Suprapubic skin (tissue), 4 donors: Measurements from ENCODE around the gene CFAP20DC. TPM values are rescaled to one million over a fixed set of nuclear protein-coding genes. Genes with fewer than 3 reads are reported as not detected.

Source experiments
- DNase-seq, 2 donors: peaks; one replicate each; pipeline ENCODE4 v3.0.0-alpha.2; 2019; ENCODE audit warnings: low spot score in 2 of 2
- H3K27ac ChIP-seq: fragments of 200-600 bp; sonication (generic); one replicate; pipeline ENCODE4 v1.5.1; 2019
- H3K27me3 ChIP-seq: fragments of 200-600 bp; sonication (generic); one replicate; pipeline ENCODE4 v1.5.1; 2019
- H3K36me3 ChIP-seq: fragments of 200-600 bp; sonication (generic); one replicate; pipeline ENCODE4 v1.5.1; 2019
- H3K4me1 ChIP-seq: fragments of 200-600 bp; sonication (generic); one replicate; pipeline ENCODE4 v1.5.1; 2019
- H3K4me3 ChIP-seq: fragments of 200-600 bp; sonication (generic); one replicate; pipeline ENCODE4 v1.5.1; 2019; ENCODE audit warnings: mild to moderate bottlenecking
- H3K9me3 ChIP-seq: fragments of 200-600 bp; sonication (generic); one replicate; pipeline ENCODE4 v1.5.1; 2019
- EP300 ChIP-seq: sonication (generic); formaldehyde crosslinking; IDR thresholded peaks from one replicate; pipeline ENCODE4 v1.6.1; 2017; ENCODE audit warnings: antibody characterized with exemption
- POLR2A ChIP-seq, 2 donors: fragments of 450-650 bp; IDR thresholded peaks; one replicate each; pipeline ENCODE4 v1.6.1; 2017; ENCODE audit warnings: antibody characterized with exemption in 2 of 2, mild to moderate bottlenecking in 2 of 2, moderate library complexity in 2 of 2
- POLR2AphosphoS5 ChIP-seq, 3 donors: sonication (generic); formaldehyde crosslinking; IDR thresholded peaks; one replicate each; pipeline ENCODE4 v1.6.1; 2017; ENCODE audit warnings: antibody characterized with exemption in 3 of 3
- WGBS: methylation state at CpG from one replicate; pipeline ENCODE4 v1.1.5; 2018; 5-methylcytosine and 5-hydroxymethylcytosine counted together
- total RNA-seq, 4 donors: library from RNA; depleted of rRNA; stranded (reverse); fragments of >200 nt; gene quantifications; one replicate each; pipeline ENCODE4 v1.1.0, GENCODE V29; 2016
- TF ChIP-seq, protein P1 (sequence below), 2 donors: fragments of 200-600 bp in 1 of 2; fragments of 450-650 bp in 1 of 2; sonication (generic) in 1 of 2; IDR thresholded peaks; one replicate each; pipeline ENCODE4 v1.5.1; 2016 to 2019; ENCODE audit warnings: antibody characterized with exemption in 2 of 2, mild to moderate bottlenecking in 1 of 2, moderate library complexity in 1 of 2

Gene CFAP20DC
- total RNA-seq, 4 donors from 2014 or later = 0.53 to 2.3 (median 0.94) TPM

GRCh38 chr3:58792921-58793451 lies 256.8 kb downstream of the CFAP20DC start:
- H3K27ac ChIP-seq = no peak overlapping the region
- H3K36me3 ChIP-seq = no peaks in the 10 kb centered on the region
- no peak for TF ChIP-seq EP300
- TF ChIP-seq, protein P1, sequence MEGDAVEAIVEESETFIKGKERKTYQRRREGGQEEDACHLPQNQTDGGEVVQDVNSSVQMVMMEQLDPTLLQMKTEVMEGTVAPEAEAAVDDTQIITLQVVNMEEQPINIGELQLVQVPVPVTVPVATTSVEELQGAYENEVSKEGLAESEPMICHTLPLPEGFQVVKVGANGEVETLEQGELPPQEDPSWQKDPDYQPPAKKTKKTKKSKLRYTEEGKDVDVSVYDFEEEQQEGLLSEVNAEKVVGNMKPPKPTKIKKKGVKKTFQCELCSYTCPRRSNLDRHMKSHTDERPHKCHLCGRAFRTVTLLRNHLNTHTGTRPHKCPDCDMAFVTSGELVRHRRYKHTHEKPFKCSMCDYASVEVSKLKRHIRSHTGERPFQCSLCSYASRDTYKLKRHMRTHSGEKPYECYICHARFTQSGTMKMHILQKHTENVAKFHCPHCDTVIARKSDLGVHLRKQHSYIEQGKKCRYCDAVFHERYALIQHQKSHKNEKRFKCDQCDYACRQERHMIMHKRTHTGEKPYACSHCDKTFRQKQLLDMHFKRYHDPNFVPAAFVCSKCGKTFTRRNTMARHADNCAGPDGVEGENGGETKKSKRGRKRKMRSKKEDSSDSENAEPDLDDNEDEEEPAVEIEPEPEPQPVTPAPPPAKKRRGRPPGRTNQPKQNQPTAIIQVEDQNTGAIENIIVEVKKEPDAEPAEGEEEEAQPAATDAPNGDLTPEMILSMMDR (IDR thresholded peaks at IDR 0.05) = no peak
- no peak for TF ChIP-seq POLR2AphosphoS5 (IDR thresholded peaks at IDR 0.05)
- TF ChIP-seq POLR2A (IDR thresholded peaks at IDR 0.05) = no peak
- no peak for DNase-seq
- H3K4me3 ChIP-seq = no peak overlapping the region
- H3K4me1 ChIP-seq = no peaks in the 10 kb centered on the region
- H3K27me3 ChIP-seq = no peaks in the 10 kb centered on the region
- WGBS = 37% methylated on average over 2 of the region's 2 CpGs
- no peaks in the 10 kb centered on the region for H3K9me3 ChIP-seq

GRCh38 chr3:58789385-58789784 lies 260.4 kb downstream of the CFAP20DC start:
- no peaks in the 10 kb centered on the region for H3K27me3 ChIP-seq
- H3K4me3 ChIP-seq = no peak overlapping the region
- no peaks in the 10 kb centered on the region for H3K9me3 ChIP-seq
- no peak overlapping the region for H3K27ac ChIP-seq
- no peak for DNase-seq
- no peaks in the 10 kb centered on the region for H3K4me1 ChIP-seq
- TF ChIP-seq POLR2A (IDR thresholded peaks at IDR 0.05) (no peak), POLR2AphosphoS5 (IDR thresholded peaks at IDR 0.05) (no peak), EP300 (no peak)
- TF ChIP-seq, protein P1 (IDR thresholded peaks at IDR 0.05) = no peak
- no peaks in the 10 kb centered on the region for H3K36me3 ChIP-seq

GRCh38 chr3:58784888-58785287 lies 264.9 kb downstream of the CFAP20DC start:
- H3K36me3 ChIP-seq = no peaks in the 10 kb centered on the region
- WGBS = 80% methylated on average over 6 of the region's 6 CpGs
- no peak overlapping the region for H3K4me3 ChIP-seq
- H3K27me3 ChIP-seq = no peaks in the 10 kb centered on the region
- no peaks in the 10 kb centered on the region for H3K4me1 ChIP-seq
- TF ChIP-seq POLR2A (IDR thresholded peaks at IDR 0.05) (no peak), EP300 (no peak), POLR2AphosphoS5 (IDR thresholded peaks at IDR 0.05) (no peak)
- TF ChIP-seq, protein P1 (IDR thresholded peaks at IDR 0.05) = no peak
- DNase-seq = no peak
- no peak overlapping the region for H3K27ac ChIP-seq
- no peaks in the 10 kb centered on the region for H3K9me3 ChIP-seq

DNA sequence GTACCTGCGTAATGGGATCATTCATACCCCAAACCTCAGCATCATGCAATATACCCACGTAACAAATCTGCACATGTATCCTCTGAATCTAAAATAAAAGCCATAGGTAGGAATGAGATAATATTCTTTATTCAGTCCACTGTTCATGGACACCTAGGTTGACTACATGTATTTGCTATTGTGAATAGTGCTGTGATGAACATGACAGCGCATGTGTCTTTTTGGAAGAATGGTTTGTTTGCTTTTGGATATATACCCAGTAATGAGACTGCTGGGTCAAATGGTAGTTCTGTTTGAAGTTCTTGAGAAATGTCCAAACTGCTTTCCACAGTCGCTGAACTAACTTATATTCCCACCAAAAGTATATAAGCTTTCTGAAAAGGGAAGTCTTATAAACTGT lies 265.4 kb downstream of the CFAP20DC start:
- WGBS = 90% methylated on average over 4 of the region's 4 CpGs
- DNase-seq = no peak
- Histone ChIP-seq H3K27ac (no peak overlapping the region), H3K9me3 (no peaks in the 10 kb centered on the region), H3K4me3 (no peak overlapping the region), H3K4me1 (no peaks in the 10 kb centered on the region), H3K27me3 (no peaks in the 10 kb centered on the region), H3K36me3 (no peaks in the 10 kb centered on the region)
- TF ChIP-seq POLR2A (IDR thresholded peaks at IDR 0.05) (no peak), EP300 (no peak), POLR2AphosphoS5 (IDR thresholded peaks at IDR 0.05) (no peak)
- TF ChIP-seq, protein P1 (IDR thresholded peaks at IDR 0.05) = no peak

DNA sequence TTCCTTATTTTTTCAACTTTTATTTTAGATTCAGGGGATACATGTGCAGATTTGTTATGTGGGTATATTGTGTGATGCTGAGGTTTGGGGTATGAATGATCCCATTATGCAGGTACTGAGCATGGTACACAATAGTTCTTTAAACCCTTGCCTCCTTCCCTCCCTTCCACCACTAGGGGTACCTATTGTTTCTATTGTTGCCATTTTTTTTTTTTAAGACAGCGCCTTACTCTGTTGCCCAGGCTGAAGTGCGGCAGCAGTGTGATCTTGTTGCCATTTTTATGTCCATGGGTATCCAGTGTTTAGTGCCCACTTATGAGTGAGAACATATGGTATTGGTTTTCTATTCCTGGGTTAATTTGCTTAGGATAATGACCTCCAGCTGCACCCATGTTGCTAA lies 266.0 kb downstream of the CFAP20DC start:
- Histone ChIP-seq H3K4me1 (no peaks in the 10 kb centered on the region), H3K9me3 (peaks cover 3% of the 10 kb centered on the region), H3K4me3 (no peak overlapping the region), H3K36me3 (no peaks in the 10 kb centered on the region), H3K27ac (no peak overlapping the region), H3K27me3 (no peaks in the 10 kb centered on the region)
- no peak for TF ChIP-seq EP300
- TF ChIP-seq, protein P1 (IDR thresholded peaks at IDR 0.05) = no peak
- no peak for TF ChIP-seq POLR2A (IDR thresholded peaks at IDR 0.05)
- TF ChIP-seq POLR2AphosphoS5 (IDR thresholded peaks at IDR 0.05) = no peak
- 89% methylated on average over 2 of the region's 2 CpGs for WGBS
- no peak for DNase-seq
